ENCODE results near the gene TMEM181.

- no peak for TF ChIP-seq YY1 (IDR thresholded peaks at IDR 0.05; ENCODE audit: insufficient read depth, insufficient read length)
- no peak for TF ChIP-seq ZNF274 (IDR thresholded peaks at IDR 0.05; ENCODE audit: low read depth, low read length)
- no peak for TF ChIP-seq SUZ12 (IDR thresholded peaks at IDR 0.05; ENCODE audit: extremely low read depth, insufficient read depth, insufficient read length)
Observed at GRCh38 chr6:158645064-158646022, 85.5 kb downstream of the TMEM181 start.

Data from NT2/D1 (cell line).